Osteocyte (in vitro differentiated cells): ENCODE data around the gene KLK5. TPM values are rescaled to one million over a fixed set of nuclear protein-coding genes. Genes with fewer than 3 reads are reported as not detected.
"Not testable (repeated sequence)": the region's sequence is repeated elsewhere in the genome, so short reads cannot be mapped to it uniquely, and the experiment has no call there.

Source experiments
- DNase-seq: peaks from one replicate; pipeline ENCODE4 v3.0.0; 2021; ENCODE audit warnings: mixed read lengths; ENCODE audit not compliant: unreplicated experiment; ENCODE audit errors: extremely low spot score
- H3K27ac Mint-ChIP-seq: one replicate; pipeline ENCODE4 v1.8.0; 2021; ENCODE audit warnings: mild to moderate bottlenecking, mixed read lengths; ENCODE audit not compliant: unreplicated experiment
- H3K27me3 Mint-ChIP-seq: one replicate; pipeline ENCODE4 v1.8.0; 2021; ENCODE audit warnings: mixed read lengths; ENCODE audit not compliant: unreplicated experiment
- H3K36me3 Mint-ChIP-seq: one replicate; pipeline ENCODE4 v1.8.0; 2021; ENCODE audit warnings: mixed read lengths; ENCODE audit not compliant: unreplicated experiment
- H3K4me1 Mint-ChIP-seq: one replicate; pipeline ENCODE4 v1.8.0; 2021; ENCODE audit warnings: mixed read lengths; ENCODE audit not compliant: unreplicated experiment
- H3K4me3 Mint-ChIP-seq: one replicate; pipeline ENCODE4 v1.8.0; 2021; ENCODE audit warnings: mild to moderate bottlenecking, moderate library complexity, mixed read lengths; ENCODE audit not compliant: unreplicated experiment
- H3K9me3 Mint-ChIP-seq: one replicate; pipeline ENCODE4 v1.8.0; 2021; ENCODE audit warnings: mixed read lengths; ENCODE audit not compliant: unreplicated experiment
- CTCF ChIP-seq: fragments of 200-600 bp; sonication (generic); IDR thresholded peaks from 2 replicates; pipeline ENCODE4 v1.5.0; 2021; ENCODE audit warnings: antibody characterized with exemption, mild to moderate bottlenecking, moderate library complexity
- total RNA-seq: library from RNA; stranded (reverse); gene quantifications from 2 replicates; pipeline ENCODE4 v1.2.1, GENCODE V29; 2021

KLK5 gene
- total RNA-seq, 1 donor from 2014 or later, result not detected

GRCh38 chr19:50998686-50999085 is 45.8 kb upstream of the KLK5 start:
- Mint-ChIP-seq H3K36me3 (no peaks in the 10 kb centered on the region), H3K4me1 (no peaks in the 10 kb centered on the region), H3K27ac (no peak overlapping the region), H3K27me3 (no peaks in the 10 kb centered on the region), H3K9me3 (peaks cover 9% of the 10 kb centered on the region), H3K4me3 (no peak overlapping the region)
- DNase-seq, result no peak
- no peak for TF ChIP-seq CTCF

GRCh38 chr19:50998061-50998460 is 45.2 kb upstream of the KLK5 start:
- H3K27me3 Mint-ChIP-seq, result no peaks in the 10 kb centered on the region
- peaks cover 9% of the 10 kb centered on the region for H3K9me3 Mint-ChIP-seq
- H3K27ac Mint-ChIP-seq, result no peak overlapping the region
- H3K4me1 Mint-ChIP-seq, result no peaks in the 10 kb centered on the region
- no peak overlapping the region for H3K4me3 Mint-ChIP-seq
- H3K36me3 Mint-ChIP-seq, result no peaks in the 10 kb centered on the region
- no peak for TF ChIP-seq CTCF
- no peak for DNase-seq

GRCh38 chr19:50994129-50994528 is 41.3 kb upstream of the KLK5 start:
- Mint-ChIP-seq H3K9me3 (peaks cover 33% of the 10 kb centered on the region), H3K4me3 (no peak overlapping the region), H3K36me3 (no peaks in the 10 kb centered on the region), H3K27ac (no peak overlapping the region), H3K27me3 (no peaks in the 10 kb centered on the region), H3K4me1 (no peaks in the 10 kb centered on the region)
- no peak for DNase-seq
- no peak for TF ChIP-seq CTCF

- TF ChIP-seq CTCF, result no peak
- Mint-ChIP-seq H3K4me3 (no peak overlapping the region), H3K27me3 (no peaks in the 10 kb centered on the region), H3K27ac (no peak overlapping the region), H3K36me3 (no peaks in the 10 kb centered on the region), H3K9me3 (peaks cover 36% of the 10 kb centered on the region), H3K4me1 (no peaks in the 10 kb centered on the region)
- no peak for DNase-seq
Observed at GRCh38 chr19:50992666-50993035, 39.8 kb upstream of the KLK5 start.

GRCh38 chr19:50984416-50984815 is 31.6 kb upstream of the KLK5 start:
- not testable (repeated sequence) for H3K4me1 Mint-ChIP-seq, DNase-seq, H3K27me3 Mint-ChIP-seq, H3K36me3 Mint-ChIP-seq, H3K4me3 Mint-ChIP-seq, H3K27ac Mint-ChIP-seq
- peaks cover 11% of the 10 kb centered on the region for H3K9me3 Mint-ChIP-seq

- DNase-seq, result no peak
- no peaks in the 10 kb centered on the region for H3K36me3 Mint-ChIP-seq
- peaks cover 7% of the 10 kb centered on the region for H3K9me3 Mint-ChIP-seq
- H3K27ac Mint-ChIP-seq, result no peak within 1 kb of the TSS
- H3K27me3 Mint-ChIP-seq, result no peaks in the 10 kb centered on the region
- no peaks in the 10 kb centered on the region for H3K4me1 Mint-ChIP-seq
- no peak within 1 kb of the TSS for H3K4me3 Mint-ChIP-seq
- no peak for TF ChIP-seq CTCF
Observed at GRCh38 chr19:50983625-50984292, 30.9 kb upstream of the KLK5 start, which contains the start of gene KLK7. KLK7 (minus strand) TSS chr19:50983917; CDS start chr19:50982399, 1,518 bp downstream.
